Panc1 (cell line): ENCODE results near the gene SSNA1. TPM values are rescaled to one million over a fixed set of nuclear protein-coding genes. Genes with fewer than 3 reads are reported as not detected.

Experiments
- ATAC-seq: fragments of 200-7000 bp; cut with Tn5 transposase; 2 replicates; pipeline ENCODE4 v1.9.1; 2020; ENCODE audit warnings: mild to moderate bottlenecking, moderate library complexity
- BruUV-seq: library from RNA; stranded (reverse); fragments of 400-500 nt; replicated peaks from 2 replicates; lab custom pipeline; 2021; lab: Mats Ljungman, UMichigan
- CTCF ChIA-PET: fragments of 300-600 bp; sonication (Branson Sonifier 250); formaldehyde crosslinking; loops from one replicate; lab custom pipeline; 2022; ENCODE audit warnings: antibody characterized with exemption; lab: Charles Lee
- POLR2A ChIA-PET: fragments of 300-600 bp; sonication (Branson Sonifier 250); formaldehyde crosslinking; loops from one replicate; lab custom pipeline; 2022; ENCODE audit warnings: antibody characterized with exemption; lab: Charles Lee
- DNase-seq: peaks from one replicate; pipeline ENCODE4 v3.0.0-alpha.2; 2010; ENCODE audit warnings: low read depth, low spot score
- H3K27ac ChIP-seq: 2 replicates; pipeline ENCODE4 v1.5.1; 2011; ENCODE audit warnings: mild to moderate bottlenecking, low read length, inconsistent platforms
- H3K27me3 ChIP-seq: fragments of 200-500 bp; sonication (Bioruptor generic); 2 replicates; pipeline ENCODE4 v1.6.0; 2014; ENCODE audit warnings: low read length, inconsistent platforms; ENCODE audit not compliant: control insufficient read depth, insufficient read depth
- H3K36me3 ChIP-seq: fragments of 200-500 bp; sonication (Bioruptor generic); 2 replicates; pipeline ENCODE4 v1.5.1; 2014; ENCODE audit warnings: inconsistent platforms, mild to moderate bottlenecking, low read length, moderate library complexity; ENCODE audit not compliant: control insufficient read depth, insufficient read depth
- H3K4me1 ChIP-seq: 2 replicates; pipeline ENCODE4 v1.5.1; 2011; ENCODE audit warnings: inconsistent platforms, mild to moderate bottlenecking, low read length, moderate library complexity; ENCODE audit not compliant: control insufficient read depth, insufficient read depth
- H3K4me3 ChIP-seq, 2 experiments: 2 replicates each; pipeline ENCODE4 v1.5.1; 2011 to 2012; ENCODE audit warnings: low read depth in 2 of 2, low read length in 2 of 2, mild to moderate bottlenecking in 2 of 2, inconsistent platforms in 1 of 2, moderate library complexity in 1 of 2
- H3K9me3 ChIP-seq: fragments of 200-500 bp; sonication (Bioruptor generic); 2 replicates; pipeline ENCODE4 v1.5.1; 2014; ENCODE audit warnings: low read depth, mild to moderate bottlenecking, inconsistent platforms, low read length, moderate library complexity; ENCODE audit not compliant: control insufficient read depth, insufficient read depth
- CTCF ChIP-seq: fragments of 450-650 bp; IDR thresholded peaks from 2 replicates; pipeline ENCODE4 v1.5.1; 2017; ENCODE audit warnings: mild to moderate bottlenecking
- POLR2AphosphoS5 ChIP-seq: IDR thresholded peaks from 2 replicates; pipeline ENCODE4 v1.6.1; 2012; ENCODE audit warnings: mild to moderate bottlenecking, low read depth, low read length, moderate library complexity
- REST ChIP-seq, 2 experiments: IDR thresholded peaks; 2 replicates each; pipeline ENCODE4 v1.6.1; 2011 to 2012; ENCODE audit warnings: low read depth in 2 of 2, control low read depth in 1 of 2, low read length in 1 of 2, mild to moderate bottlenecking in 1 of 2, moderate library complexity in 1 of 2; ENCODE audit not compliant: insufficient read depth in 1 of 2
- SIN3A ChIP-seq: IDR thresholded peaks from 2 replicates; pipeline ENCODE4 v1.6.1; 2012; ENCODE audit warnings: low read depth, mild to moderate bottlenecking, low read length, moderate library complexity, borderline replicate concordance; ENCODE audit not compliant: insufficient read depth
- TCF7L2 ChIP-seq: IDR thresholded peaks from 2 replicates; pipeline ENCODE4 v1.6.1; 2011; ENCODE audit warnings: mild to moderate bottlenecking, low read depth, low read length, inconsistent platforms
- in situ Hi-C: cut with HindIII; loops from 2 replicates; pipeline ENCODE4 v1.10.0; 2016; ENCODE audit warnings: low sequenced_read_pairs, low pct_unique_long_range_greater_than_20kb
- intact Hi-C: fragments of 100-400 bp; cut with micrococcal nuclease; formaldehyde crosslinking; loops from one replicate; pipeline ENCODE4 v1.10.0; 2022; ENCODE audit not compliant: unreplicated experiment
- total RNA-seq: library from RNA; stranded (reverse); gene quantifications from one replicate; pipeline ENCODE4 v1.2.1, GENCODE V29; 2021; ENCODE audit not compliant: unreplicated experiment

SSNA1 gene
- total RNA-seq, 1 experiment from 2014 or later, result 86.9 TPM

DNA sequence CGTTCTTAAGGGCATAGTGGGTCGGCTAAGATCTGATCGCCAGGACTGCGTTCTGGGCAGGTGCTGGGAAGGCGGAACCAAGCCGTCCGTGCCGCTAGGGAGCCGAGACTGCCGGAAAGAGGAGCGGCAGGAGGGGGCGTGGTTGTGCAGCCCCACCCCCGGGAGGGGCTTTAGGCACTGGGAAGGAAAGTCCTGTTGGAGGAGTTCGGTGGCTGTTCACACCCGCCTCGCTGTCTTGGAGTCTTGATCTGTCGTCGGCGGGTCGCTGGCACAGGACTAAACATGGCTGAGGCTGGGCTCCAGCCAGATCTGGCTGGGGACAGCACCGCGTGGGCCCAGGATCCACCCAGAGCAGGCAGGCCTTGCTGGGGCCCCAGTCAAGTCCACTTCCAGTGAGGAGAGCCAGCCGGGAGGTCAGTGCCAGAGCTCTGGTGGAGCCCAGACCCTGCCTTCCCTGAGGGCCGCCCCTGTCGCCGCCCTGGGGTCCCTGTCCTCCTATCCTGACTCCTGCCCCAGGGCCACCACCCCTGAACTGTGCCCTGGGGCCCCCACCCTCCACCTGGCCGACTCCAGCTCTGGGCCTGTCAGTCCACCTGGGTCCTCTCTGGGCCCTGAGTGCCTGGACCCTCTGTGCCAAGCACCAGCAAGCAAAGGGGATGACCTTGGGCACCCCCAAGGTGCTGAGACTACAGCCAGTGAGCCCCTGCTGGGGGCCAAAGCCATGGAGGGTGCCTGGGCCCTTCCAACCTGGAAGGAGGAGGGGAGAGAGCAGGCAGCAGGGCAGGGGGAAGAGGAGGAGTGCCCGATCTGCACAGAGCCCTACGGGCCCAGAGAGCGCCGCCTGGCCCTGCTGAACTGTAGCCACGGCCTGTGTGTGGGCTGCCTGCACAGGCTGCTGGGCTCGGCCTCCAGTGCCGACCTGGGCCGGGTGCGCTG, 29.1 kb downstream of the SSNA1 start:
- TF ChIP-seq POLR2AphosphoS5 (peak; percentile 65), TCF7L2 (no peak), REST (IDR thresholded peaks at IDR 0.05; ENCODE audit: insufficient read depth in 1 of 2, low read depth in 2 of 2, low read length in 1 of 2) (no peak), SIN3A (no peak; the same call in 1 of the 2 replicates), CTCF (0 out of 2 replicates have a peak, but pooled peaks have one; percentile 19)
- peak overlapping the region; percentile 86 for H3K27ac ChIP-seq
- no TSS peak for BruUV-seq
- no peak for DNase-seq
- in situ Hi-C loops (no loop called here), intact Hi-C loops (no loop called here)
- ATAC-seq, result peak; percentile 73
- no peaks in the 10 kb centered on the region for H3K9me3 ChIP-seq
- H3K4me1 ChIP-seq, result peaks cover 26% of the 10 kb centered on the region
- no peaks in the 10 kb centered on the region for H3K36me3 ChIP-seq
- no peaks in the 10 kb centered on the region for H3K27me3 ChIP-seq
- peak overlapping the region; percentile 33 to 48 for H3K4me3 ChIP-seq
- CTCF ChIA-PET, result interaction anchor here (0.6 kb wide), 1 partner anchor 455 kb away, joined by 5 read pairs; no protein-coding TSS in a partner anchor
- POLR2A ChIA-PET, result no interaction called here

- H3K27me3 ChIP-seq, result no peaks in the 10 kb centered on the region
- no peaks in the 10 kb centered on the region for H3K9me3 ChIP-seq
- POLR2A ChIA-PET, result no interaction called here
- CTCF ChIA-PET, result interaction anchor here (1.5 kb wide), 1 partner anchor 14 kb away, joined by 12 read pairs; no protein-coding TSS in a partner anchor
- peaks cover 26% of the 10 kb centered on the region for H3K4me1 ChIP-seq
- no peak for DNase-seq
- intact Hi-C loops (no loop called here), in situ Hi-C loops (no loop called here)
- TF ChIP-seq REST (IDR thresholded peaks at IDR 0.05; ENCODE audit: insufficient read depth in 1 of 2, low read depth in 2 of 2, low read length in 1 of 2) (no peak), TCF7L2 (no peak), POLR2AphosphoS5 (no peak), CTCF (no peak), SIN3A (no peak)
- peak; percentile 4 for ATAC-seq
- peak overlapping the region; percentile 33 to 48 for H3K4me3 ChIP-seq
- no peaks in the 10 kb centered on the region for H3K36me3 ChIP-seq
- BruUV-seq, result no TSS peak
- H3K27ac ChIP-seq, result peak overlapping the region; percentile 86
Measured at GRCh38 chr9:137218212-137218753, 29.8 kb downstream of the SSNA1 start.
